GM23338 (cell line): ENCODE data around the gene NHS.

Experiments used
- CREB1 ChIP-seq: fragments of 250-450 bp; sonication (Bioruptor Pico); IDR thresholded peaks from 2 replicates; pipeline ENCODE4 v1.5.0; 2020; ENCODE audit warnings: low read depth, mild to moderate bottlenecking, moderate library complexity
- EZH2 ChIP-seq: fragments of 200-600 bp; sonication (generic); IDR thresholded peaks from one replicate; pipeline ENCODE4 v1.8.0; 2017; ENCODE audit warnings: antibody characterized with exemption, mild to moderate bottlenecking, low read depth; ENCODE audit not compliant: unreplicated experiment
- EZH2phosphoT487 ChIP-seq: fragments of 200-600 bp; sonication (generic); IDR thresholded peaks from one replicate; pipeline ENCODE4 v1.8.1; 2018; ENCODE audit warnings: antibody characterized with exemption; ENCODE audit not compliant: unreplicated experiment
- JUNB ChIP-seq: IDR thresholded peaks from one replicate; pipeline ENCODE4 v1.6.1; 2016; ENCODE audit warnings: antibody characterized with exemption; ENCODE audit not compliant: unreplicated experiment
- POLR2AphosphoS5 ChIP-seq: IDR thresholded peaks from 2 replicates; pipeline ENCODE4 v1.6.1; 2016; ENCODE audit warnings: antibody characterized with exemption, low read depth
- STAT1 ChIP-seq: IDR thresholded peaks from one replicate; pipeline ENCODE4 v1.6.1; 2016; ENCODE audit warnings: antibody characterized with exemption; ENCODE audit not compliant: unreplicated experiment
- ZNF114 ChIP-seq: fragments of 250-450 bp; sonication (Bioruptor Pico); IDR thresholded peaks from 2 replicates; pipeline ENCODE4 v1.5.0; 2020; ENCODE audit warnings: mild to moderate bottlenecking, moderate library complexity
- ZNF331 ChIP-seq: fragments of 250-450 bp; sonication (Bioruptor Pico); IDR thresholded peaks from 2 replicates; pipeline ENCODE4 v1.5.0; 2020; ENCODE audit warnings: low read depth, mild to moderate bottlenecking, moderate library complexity
- TF ChIP-seq, protein P1 (sequence below): IDR thresholded peaks from one replicate; pipeline ENCODE4 v1.6.1; 2018; ENCODE audit warnings: antibody characterized with exemption; ENCODE audit not compliant: unreplicated experiment
- TF ChIP-seq, protein P2 (sequence below), 2 experiments: fragments of 200-600 bp in 1 of 2; sonication (generic) in 1 of 2; conservative IDR thresholded peaks; 2 replicates each; pipeline versions ENCODE4 v1.5.1 to v1.6.1; 2016 to 2017; ENCODE audit warnings: antibody characterized with exemption in 2 of 2, low read depth in 2 of 2, mild to moderate bottlenecking in 2 of 2, moderate library complexity in 1 of 2

DNA sequence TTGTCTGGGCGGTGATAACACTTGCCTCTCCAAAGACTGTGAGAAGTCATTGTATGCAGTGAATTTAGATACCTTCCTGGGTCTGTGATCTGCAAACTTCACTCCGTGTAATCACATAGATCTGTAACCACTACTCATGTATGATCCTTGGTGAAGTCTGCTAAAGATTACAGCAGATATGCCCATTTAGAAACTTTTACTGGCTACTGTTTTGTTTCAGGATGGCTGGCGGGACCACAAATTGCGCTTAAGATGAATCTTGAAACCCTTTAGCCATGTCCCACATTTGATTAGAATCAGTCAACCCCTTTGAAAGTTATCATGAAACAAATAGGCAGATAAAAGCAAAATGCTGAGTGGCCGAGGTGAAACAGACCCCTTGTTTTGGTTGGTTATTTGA, 235.8 kb downstream of the NHS start:
- TF ChIP-seq, protein P1, sequence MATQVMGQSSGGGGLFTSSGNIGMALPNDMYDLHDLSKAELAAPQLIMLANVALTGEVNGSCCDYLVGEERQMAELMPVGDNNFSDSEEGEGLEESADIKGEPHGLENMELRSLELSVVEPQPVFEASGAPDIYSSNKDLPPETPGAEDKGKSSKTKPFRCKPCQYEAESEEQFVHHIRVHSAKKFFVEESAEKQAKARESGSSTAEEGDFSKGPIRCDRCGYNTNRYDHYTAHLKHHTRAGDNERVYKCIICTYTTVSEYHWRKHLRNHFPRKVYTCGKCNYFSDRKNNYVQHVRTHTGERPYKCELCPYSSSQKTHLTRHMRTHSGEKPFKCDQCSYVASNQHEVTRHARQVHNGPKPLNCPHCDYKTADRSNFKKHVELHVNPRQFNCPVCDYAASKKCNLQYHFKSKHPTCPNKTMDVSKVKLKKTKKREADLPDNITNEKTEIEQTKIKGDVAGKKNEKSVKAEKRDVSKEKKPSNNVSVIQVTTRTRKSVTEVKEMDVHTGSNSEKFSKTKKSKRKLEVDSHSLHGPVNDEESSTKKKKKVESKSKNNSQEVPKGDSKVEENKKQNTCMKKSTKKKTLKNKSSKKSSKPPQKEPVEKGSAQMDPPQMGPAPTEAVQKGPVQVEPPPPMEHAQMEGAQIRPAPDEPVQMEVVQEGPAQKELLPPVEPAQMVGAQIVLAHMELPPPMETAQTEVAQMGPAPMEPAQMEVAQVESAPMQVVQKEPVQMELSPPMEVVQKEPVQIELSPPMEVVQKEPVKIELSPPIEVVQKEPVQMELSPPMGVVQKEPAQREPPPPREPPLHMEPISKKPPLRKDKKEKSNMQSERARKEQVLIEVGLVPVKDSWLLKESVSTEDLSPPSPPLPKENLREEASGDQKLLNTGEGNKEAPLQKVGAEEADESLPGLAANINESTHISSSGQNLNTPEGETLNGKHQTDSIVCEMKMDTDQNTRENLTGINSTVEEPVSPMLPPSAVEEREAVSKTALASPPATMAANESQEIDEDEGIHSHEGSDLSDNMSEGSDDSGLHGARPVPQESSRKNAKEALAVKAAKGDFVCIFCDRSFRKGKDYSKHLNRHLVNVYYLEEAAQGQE: no peak
- TF ChIP-seq EZH2 (no peak), CREB1 (no peak), ZNF114 (CRISPR knock-in tag) (no peak), EZH2phosphoT487 (no peak), POLR2AphosphoS5 (no peak), ZNF331 (CRISPR knock-in tag) (no peak), STAT1 (no peak), JUNB (no peak)
- TF ChIP-seq, protein P2, sequence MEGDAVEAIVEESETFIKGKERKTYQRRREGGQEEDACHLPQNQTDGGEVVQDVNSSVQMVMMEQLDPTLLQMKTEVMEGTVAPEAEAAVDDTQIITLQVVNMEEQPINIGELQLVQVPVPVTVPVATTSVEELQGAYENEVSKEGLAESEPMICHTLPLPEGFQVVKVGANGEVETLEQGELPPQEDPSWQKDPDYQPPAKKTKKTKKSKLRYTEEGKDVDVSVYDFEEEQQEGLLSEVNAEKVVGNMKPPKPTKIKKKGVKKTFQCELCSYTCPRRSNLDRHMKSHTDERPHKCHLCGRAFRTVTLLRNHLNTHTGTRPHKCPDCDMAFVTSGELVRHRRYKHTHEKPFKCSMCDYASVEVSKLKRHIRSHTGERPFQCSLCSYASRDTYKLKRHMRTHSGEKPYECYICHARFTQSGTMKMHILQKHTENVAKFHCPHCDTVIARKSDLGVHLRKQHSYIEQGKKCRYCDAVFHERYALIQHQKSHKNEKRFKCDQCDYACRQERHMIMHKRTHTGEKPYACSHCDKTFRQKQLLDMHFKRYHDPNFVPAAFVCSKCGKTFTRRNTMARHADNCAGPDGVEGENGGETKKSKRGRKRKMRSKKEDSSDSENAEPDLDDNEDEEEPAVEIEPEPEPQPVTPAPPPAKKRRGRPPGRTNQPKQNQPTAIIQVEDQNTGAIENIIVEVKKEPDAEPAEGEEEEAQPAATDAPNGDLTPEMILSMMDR (conservative IDR thresholded peaks at IDR 0.05; ENCODE audit: low read depth in 2 of 2): no peak
